ENCODE data around the gene PLEKHG4.
A peak's percentile ranks its signal among the peaks of the same experiment; 100 is the strongest.

GRCh38 chr16:67277294-67277998 lies 1.9 kb upstream of the PLEKHG4 start:
- TF ChIP-seq EP300 (IDR thresholded peaks at IDR 0.05; ENCODE audit: borderline replicate concordance in 1 of 2, low read depth in 1 of 2, low read length in 1 of 2) (peak in 1 of 2 experiments; percentile 92; a peak in 2 of 4 replicates), CTCF (IDR thresholded peaks at IDR 0.05) (no peak), IRF3 (IDR thresholded peaks at IDR 0.05; ENCODE audit: low read depth, low read length) (no peak), TEAD4 (IDR thresholded peaks at IDR 0.05; ENCODE audit: borderline replicate concordance, insufficient read depth) (peak; percentile 91)

Measured in SK-N-SH (cell line).